Measurements from ENCODE around the gene BCOR. TPM values are rescaled to one million over a fixed set of nuclear protein-coding genes. Genes with fewer than 3 reads are reported as not detected.

Gene BCOR
- total and polyA plus RNA-seq, 2 of the 13 experiments (the other 11 are each of a cell fraction or from before 2014, with no cell fraction given): 14.3 to 15.2 TPM

DNA sequence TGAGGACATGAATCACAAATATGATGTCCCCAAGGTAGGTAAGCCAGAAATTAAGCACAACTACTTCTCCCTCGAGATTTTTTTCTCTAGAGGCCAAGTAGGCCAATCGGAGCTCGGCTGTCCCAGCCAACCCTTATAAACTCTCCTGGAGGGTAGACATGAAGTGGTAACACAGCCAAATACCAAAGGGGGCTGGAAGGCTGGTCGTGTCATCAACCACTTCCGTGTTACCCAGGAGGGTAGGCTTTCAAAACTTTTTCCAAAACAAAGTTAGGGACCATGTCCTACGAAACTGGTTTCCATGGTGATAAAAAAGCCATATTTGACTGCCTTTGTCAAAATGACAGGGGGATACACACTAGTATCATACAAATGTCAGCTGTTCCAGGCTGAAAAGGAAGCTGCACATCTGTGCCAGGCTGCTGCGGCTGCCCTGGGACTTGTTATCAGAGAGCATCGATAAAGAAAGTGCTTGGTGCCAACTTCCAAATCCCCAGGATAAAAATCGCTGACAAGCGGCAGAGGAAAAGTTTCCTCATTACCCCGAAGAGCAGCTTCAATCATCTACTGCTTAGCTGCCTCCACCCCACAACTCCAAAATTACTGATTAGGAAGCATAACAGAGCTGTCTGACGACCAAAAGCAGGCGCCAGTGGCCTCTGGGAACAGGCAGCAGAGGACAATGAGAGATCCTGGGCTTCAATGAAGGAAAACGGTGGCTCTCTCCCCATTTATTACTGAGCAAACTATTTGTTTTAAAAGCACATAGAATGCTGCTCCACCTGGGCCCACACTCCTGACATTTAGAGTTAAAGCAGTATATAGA lies 20.8 kb downstream of the BCOR start (continued):
- TF ChIP-seq, protein P1, sequence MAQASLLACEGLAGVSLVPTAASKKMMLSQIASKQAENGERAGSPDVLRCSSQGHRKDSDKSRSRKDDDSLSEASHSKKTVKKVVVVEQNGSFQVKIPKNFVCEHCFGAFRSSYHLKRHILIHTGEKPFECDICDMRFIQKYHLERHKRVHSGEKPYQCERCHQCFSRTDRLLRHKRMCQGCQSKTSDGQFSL (CRISPR knock-in tag; IDR thresholded peaks at IDR 0.05): no peak
- TF ChIP-seq, protein P2, sequence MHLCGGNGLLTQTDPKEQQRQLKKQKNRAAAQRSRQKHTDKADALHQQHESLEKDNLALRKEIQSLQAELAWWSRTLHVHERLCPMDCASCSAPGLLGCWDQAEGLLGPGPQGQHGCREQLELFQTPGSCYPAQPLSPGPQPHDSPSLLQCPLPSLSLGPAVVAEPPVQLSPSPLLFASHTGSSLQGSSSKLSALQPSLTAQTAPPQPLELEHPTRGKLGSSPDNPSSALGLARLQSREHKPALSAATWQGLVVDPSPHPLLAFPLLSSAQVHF (CRISPR knock-in tag; IDR thresholded peaks at IDR 0.05): no peak
- no peak for TF ChIP-seq KAT2B (IDR thresholded peaks at IDR 0.05; ENCODE audit: borderline replicate concordance, low read depth, low read length)
- no peak for TF ChIP-seq TBL1XR1 (IDR thresholded peaks at IDR 0.05; ENCODE audit: borderline replicate concordance, low read length, partially characterized antibody)
- TF ChIP-seq ZNF180 (CRISPR knock-in tag; IDR thresholded peaks at IDR 0.05; ENCODE audit: borderline replicate concordance, low read depth): no peak

DNA sequence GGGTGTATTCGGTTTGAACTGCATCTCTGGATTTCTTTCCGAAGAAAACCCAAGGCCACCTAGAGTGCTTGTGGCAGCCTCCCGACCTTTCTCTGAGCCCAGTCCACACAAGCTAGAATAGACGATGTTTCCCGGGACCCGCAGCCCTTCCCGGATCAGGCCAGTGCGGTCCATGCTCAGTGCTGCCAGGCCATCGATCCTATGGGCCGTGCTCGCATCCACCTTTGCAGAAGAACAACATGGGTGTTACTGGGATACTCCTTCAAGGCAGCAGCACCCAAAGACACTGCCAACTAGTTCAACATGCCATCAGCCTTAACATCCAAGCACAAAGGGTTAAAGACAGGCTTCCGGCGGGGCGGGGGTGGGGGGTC lies 22.8 kb downstream of the BCOR start:
- DNase-seq (ENCODE audit: low spot score): no peak
- H3K36me3 ChIP-seq (replicated peaks in 1 of 2; ENCODE audit: control insufficient read depth in 1 of 2, insufficient read depth in 2 of 2, low read length in 2 of 2): peaks cover 14 to 56% of the 10 kb centered on the region in 2 experiments; a peak in 4 of 5 replicates
- BruUV-seq (replicated peaks): no TSS peak

More for the DNA sequence above, 22.8 kb downstream of the BCOR start:
- FAIRE-seq (no peak), ATAC-seq (no peak)
- Histone ChIP-seq H3K9me3 (ENCODE audit: low read length) (no peaks in the 10 kb centered on the region), H3K4me1 (ENCODE audit: insufficient read depth, low read length) (no peaks in the 10 kb centered on the region), H3K4me3 (replicated peaks in 1 of 3; ENCODE audit: insufficient read depth in 1 of 3, low read depth in 2 of 3, low read length in 3 of 3) (no peak overlapping the region), H4K20me1 (ENCODE audit: insufficient read depth, low read length) (peaks cover 5% of the 10 kb centered on the region; the same call in 1 of the 2 replicates), H3K27ac (ENCODE audit: extremely low read length, insufficient read depth, low read length) (no peak overlapping the region), H2AFZ (ENCODE audit: low read length) (no peak overlapping the region), H3K4me2 (ENCODE audit: low read depth, low read length) (no peak overlapping the region), H3K9ac (ENCODE audit: insufficient read depth, low read depth, low read length) (no peak overlapping the region), H3K79me2 (ENCODE audit: insufficient read depth, low read length) (peaks cover 14% of the 10 kb centered on the region), H3K27me3 (ENCODE audit: control insufficient read depth in 1 of 2, insufficient read depth in 2 of 2, low read length in 2 of 2) (no peaks in the 10 kb centered on the region)
- ChIA-PET CTCF (ENCODE audit: low intra/inter-chr PET ratio, low total read pairs) (no interaction called here), POLR2A (no interaction called here)
- in situ Hi-C loops (cut with HindIII; ENCODE audit: extremely low pct_ligation_motif_present, low pct_unique_long_range_greater_than_20kb) (no loop called here), intact Hi-C loops (cut with micrococcal nuclease; ENCODE audit: unreplicated experiment) (no loop called here)
- WGBS (ENCODE audit: low lambda C conversion rate): 96% methylated on average over 11 of the region's 14 CpGs
- no peak for TF ChIP-seq PHF8 (CRISPR knock-in tag; IDR thresholded peaks at IDR 0.05)
- no peak for TF ChIP-seq TEAD2 (CRISPR knock-in tag; IDR thresholded peaks at IDR 0.05)
- no peak for TF ChIP-seq MED8 (CRISPR knock-in tag; IDR thresholded peaks at IDR 0.05; ENCODE audit: insufficient replicate concordance)
- TF ChIP-seq, protein P3, sequence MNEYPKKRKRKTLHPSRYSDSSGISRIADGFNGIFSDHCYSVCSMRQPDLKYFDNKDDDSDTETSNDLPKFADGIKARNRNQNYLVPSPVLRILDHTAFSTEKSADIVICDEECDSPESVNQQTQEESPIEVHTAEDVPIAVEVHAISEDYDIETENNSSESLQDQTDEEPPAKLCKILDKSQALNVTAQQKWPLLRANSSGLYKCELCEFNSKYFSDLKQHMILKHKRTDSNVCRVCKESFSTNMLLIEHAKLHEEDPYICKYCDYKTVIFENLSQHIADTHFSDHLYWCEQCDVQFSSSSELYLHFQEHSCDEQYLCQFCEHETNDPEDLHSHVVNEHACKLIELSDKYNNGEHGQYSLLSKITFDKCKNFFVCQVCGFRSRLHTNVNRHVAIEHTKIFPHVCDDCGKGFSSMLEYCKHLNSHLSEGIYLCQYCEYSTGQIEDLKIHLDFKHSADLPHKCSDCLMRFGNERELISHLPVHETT (CRISPR knock-in tag; conservative IDR thresholded peaks at IDR 0.05): no peak
- no peak for TF ChIP-seq ZNF460 (CRISPR knock-in tag; IDR thresholded peaks at IDR 0.05; ENCODE audit: borderline replicate concordance)
- TF ChIP-seq, protein P4, sequence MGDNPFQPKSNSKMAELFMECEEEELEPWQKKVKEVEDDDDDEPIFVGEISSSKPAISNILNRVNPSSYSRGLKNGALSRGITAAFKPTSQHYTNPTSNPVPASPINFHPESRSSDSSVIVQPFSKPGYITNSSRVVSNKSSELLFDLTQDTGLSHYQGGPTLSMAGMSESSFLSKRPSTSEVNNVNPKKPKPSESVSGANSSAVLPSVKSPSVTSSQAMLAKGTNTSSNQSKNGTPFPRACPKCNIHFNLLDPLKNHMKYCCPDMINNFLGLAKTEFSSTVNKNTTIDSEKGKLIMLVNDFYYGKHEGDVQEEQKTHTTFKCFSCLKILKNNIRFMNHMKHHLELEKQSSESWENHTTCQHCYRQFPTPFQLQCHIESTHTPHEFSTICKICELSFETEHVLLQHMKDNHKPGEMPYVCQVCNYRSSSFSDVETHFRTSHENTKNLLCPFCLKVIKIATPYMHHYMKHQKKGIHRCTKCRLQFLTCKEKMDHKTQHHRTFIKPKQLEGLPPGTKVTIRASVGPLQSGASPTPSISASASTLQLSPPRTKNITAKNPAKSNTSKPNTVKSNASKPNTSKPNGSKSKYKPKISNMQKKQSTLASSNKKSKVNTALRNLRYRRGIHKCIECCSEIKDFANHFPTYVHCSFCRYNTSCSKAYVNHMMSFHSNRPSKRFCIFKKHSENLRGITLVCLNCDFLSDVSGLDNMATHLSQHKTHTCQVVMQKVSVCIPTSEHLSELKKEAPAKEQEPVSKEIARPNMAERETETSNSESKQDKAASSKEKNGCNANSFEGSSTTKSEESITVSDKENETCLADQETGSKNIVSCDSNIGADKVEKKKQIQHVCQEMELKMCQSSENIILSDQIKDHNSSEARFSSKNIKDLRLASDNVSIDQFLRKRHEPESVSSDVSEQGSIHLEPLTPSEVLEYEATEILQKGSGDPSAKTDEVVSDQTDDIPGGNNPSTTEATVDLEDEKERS (CRISPR knock-in tag; IDR thresholded peaks at IDR 0.05): no peak
- no peak for TF ChIP-seq ZFP1 (CRISPR knock-in tag; IDR thresholded peaks at IDR 0.05)
- TF ChIP-seq ZNF644 (CRISPR knock-in tag; IDR thresholded peaks at IDR 0.05; ENCODE audit: low read depth): no peak
- TF ChIP-seq ZBTB20 (CRISPR knock-in tag; IDR thresholded peaks at IDR 0.05; ENCODE audit: borderline replicate concordance, low read depth): no peak
